Urothelium cell line (cell line): ENCODE measurements around the gene PMS2.
A peak's percentile ranks its signal among the peaks of the same experiment; 100 is the strongest.
"Not testable (repeated sequence)": the region's sequence is repeated elsewhere in the genome, so short reads cannot be mapped to it uniquely, and the experiment has no call there.

Experiments used
- DNase-seq: peaks from one replicate; pipeline ENCODE4 v3.0.0; 2011; ENCODE audit warnings: low spot score, mixed read lengths
- FAIRE-seq: peaks from 2 replicates; lab custom pipeline; 2011; peaks lifted over from hg19 to GRCh38; lab: Jason Lieb, UNC

Gene PMS2, protein sequence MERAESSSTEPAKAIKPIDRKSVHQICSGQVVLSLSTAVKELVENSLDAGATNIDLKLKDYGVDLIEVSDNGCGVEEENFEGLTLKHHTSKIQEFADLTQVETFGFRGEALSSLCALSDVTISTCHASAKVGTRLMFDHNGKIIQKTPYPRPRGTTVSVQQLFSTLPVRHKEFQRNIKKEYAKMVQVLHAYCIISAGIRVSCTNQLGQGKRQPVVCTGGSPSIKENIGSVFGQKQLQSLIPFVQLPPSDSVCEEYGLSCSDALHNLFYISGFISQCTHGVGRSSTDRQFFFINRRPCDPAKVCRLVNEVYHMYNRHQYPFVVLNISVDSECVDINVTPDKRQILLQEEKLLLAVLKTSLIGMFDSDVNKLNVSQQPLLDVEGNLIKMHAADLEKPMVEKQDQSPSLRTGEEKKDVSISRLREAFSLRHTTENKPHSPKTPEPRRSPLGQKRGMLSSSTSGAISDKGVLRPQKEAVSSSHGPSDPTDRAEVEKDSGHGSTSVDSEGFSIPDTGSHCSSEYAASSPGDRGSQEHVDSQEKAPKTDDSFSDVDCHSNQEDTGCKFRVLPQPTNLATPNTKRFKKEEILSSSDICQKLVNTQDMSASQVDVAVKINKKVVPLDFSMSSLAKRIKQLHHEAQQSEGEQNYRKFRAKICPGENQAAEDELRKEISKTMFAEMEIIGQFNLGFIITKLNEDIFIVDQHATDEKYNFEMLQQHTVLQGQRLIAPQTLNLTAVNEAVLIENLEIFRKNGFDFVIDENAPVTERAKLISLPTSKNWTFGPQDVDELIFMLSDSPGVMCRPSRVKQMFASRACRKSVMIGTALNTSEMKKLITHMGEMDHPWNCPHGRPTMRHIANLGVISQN

DNA sequence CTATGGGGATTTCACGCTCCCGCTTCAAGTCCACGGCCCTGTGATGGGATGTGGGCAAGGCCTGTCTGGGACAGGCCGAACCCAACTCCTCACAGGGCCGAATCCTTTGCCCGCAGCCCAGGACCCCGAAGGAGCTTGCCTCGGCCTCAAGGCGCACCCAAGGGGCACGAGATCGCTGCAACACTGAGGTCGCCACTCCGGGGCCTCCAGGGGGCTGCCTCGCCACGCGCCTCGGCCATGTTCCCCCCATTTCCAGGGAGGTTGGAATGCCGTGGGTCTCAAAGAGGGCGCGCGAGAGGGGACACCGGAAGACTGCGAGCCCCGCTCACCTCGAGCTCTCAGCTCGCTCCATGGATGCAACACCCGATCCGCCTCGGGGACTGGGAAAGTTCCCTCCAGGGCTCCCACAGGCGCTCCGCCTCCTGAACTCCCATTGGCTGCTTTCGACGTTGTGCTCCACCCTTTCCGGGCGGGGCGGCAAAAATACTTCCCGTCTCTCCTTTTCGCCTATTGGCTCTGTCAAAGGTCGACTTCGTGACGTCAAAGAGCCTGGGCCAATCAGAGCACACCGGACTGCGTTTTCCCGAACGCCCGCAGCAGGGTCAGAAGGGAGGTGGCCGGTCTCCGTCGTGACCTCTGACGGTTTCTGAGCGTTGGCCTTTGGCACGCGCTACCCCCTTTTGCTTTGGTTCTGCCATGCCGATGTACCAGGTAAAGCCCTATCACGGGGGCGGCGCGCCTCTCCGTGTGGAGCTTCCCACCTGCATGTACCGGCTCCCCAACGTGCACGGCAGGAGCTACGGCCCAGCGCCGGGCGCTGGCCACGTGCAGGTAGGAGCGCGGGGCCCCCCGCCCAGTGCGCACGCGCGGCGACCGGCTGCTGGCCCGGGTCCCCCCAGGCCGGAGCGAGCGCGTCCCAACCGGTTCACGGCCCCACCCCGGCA, at the start of gene PMS2, which contains the start of gene AIMP2:
Gene PMS2, minus strand, starts transcription at position 382 of the 944 bp plus-strand sequence. Its CDS starts 30 bp downstream, at position 352.
Gene AIMP2, plus strand, starts transcription at position 605 of the 944 bp plus-strand sequence. Its CDS starts 92 bp downstream, at position 697.
- FAIRE-seq: peak; percentile 50
- DNase-seq: peak; percentile 100

DNA sequence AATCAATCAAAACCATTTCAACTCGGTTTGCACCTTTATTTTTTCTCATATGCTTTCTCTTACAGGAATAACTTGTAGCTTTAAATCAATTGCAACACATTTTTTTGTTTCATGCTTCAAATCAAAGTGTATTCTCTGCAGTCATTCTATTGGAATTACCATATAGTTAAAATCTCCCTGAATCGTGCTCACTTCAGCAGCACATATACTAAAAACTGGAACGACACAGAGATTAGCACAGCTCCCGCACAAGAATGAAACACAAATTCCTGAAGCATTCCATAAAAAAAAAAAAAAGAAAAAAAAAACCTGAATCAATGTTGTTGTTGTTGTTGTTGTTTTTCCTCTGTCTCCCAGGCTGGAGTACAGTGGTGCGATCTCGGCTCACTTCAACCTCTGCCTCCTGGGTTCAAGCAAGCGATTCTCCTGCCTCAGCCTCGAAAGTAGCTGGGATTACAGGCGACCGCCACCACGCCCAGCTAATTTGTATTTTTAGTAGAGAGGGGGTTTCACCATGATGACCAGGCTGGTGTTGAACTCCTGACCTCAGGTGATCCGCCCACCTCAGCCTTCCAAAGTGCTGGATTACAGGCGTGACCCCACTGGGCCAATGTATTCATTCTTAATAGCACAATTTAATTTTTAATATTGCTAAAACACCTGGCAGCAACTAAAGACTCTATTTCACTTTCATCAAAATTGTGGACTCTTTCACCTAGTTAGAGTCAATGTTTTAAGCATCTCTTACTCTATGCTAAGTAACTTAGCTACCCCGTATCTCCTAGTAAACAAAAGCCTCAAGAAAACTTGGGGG, 48.7 kb upstream of the PMS2 start:
- no peak for DNase-seq
- no peak for FAIRE-seq

GRCh38 chr7:6056616-6057015, 47.8 kb upstream of the PMS2 start:
- DNase-seq (no peak), FAIRE-seq (no peak)

GRCh38 chr7:6051185-6051584, 42.3 kb upstream of the PMS2 start:
- not testable (repeated sequence) for FAIRE-seq

DNA sequence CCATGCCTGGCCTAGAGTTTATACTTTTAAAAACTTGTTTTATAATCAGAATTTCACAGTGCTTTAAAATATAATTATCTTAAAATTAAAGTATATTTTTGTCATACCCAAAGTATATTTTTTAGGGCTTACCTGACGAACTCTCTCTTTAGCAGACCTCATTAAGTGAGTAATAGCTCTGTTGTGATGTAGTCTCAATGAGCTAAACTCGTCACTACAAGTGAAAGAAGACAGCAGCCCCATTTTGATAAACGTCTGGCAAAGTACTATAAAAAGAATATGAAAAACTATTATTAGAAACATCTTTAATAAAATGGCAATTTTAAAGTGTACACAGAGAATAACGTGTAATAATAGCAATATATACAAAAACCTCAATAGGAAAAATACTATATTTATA, 40.9 kb upstream of the PMS2 start:
- FAIRE-seq: no peak
- DNase-seq: no peak

More at GRCh38 chr7:6051185-6051584, 42.3 kb upstream of the PMS2 start:
- not testable (repeated sequence) for DNase-seq

DNA sequence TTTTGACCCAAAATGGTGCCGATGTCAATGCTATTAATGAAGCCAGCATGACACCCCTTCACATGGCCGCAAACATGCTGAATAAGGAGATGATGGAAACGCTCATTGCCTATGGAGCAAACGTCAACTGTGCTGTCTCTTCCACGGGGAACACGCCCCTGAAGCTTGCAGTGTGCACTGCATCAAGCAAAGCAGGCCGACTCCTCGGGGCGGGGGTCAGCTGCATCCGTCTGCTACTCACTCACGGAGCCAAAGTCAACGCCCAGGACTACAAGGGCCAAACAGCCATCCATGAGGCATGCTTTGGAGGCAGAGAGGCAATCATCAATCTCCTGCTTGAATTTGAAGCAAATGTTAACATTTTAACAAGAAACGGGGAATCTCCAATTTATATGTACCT, 26.8 kb upstream of the PMS2 start:
- FAIRE-seq: no peak

GRCh38 chr7:6035165-6035564, 26.3 kb upstream of the PMS2 start:
- DNase-seq (no peak), FAIRE-seq (peak; percentile 96)

More for the DNA sequence above, 26.8 kb upstream of the PMS2 start:
- DNase-seq: no peak

- FAIRE-seq: no peak
- DNase-seq: no peak
These were observed 23.8 kb upstream of the PMS2 start for GRCh38 chr7:6032641-6033040.

DNA sequence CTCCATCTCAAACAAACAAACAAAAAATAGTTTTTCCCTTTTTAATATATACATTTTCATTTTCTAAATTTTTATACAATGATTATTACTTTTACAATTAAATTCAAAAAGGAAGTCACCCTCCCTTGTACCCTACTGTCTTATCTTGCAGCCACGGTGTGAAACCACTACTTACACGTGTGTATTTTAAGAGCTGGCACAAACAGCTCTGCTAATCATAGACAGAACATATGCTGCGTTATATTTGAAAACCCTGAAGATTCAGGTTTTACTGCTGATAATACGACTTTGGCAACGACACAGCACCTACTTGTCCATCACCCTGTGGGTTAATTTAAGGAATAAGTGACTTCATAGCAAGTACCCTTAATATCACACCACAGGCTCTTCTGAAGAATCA, 23.3 kb upstream of the PMS2 start:
- FAIRE-seq (no peak), DNase-seq (no peak)

DNA sequence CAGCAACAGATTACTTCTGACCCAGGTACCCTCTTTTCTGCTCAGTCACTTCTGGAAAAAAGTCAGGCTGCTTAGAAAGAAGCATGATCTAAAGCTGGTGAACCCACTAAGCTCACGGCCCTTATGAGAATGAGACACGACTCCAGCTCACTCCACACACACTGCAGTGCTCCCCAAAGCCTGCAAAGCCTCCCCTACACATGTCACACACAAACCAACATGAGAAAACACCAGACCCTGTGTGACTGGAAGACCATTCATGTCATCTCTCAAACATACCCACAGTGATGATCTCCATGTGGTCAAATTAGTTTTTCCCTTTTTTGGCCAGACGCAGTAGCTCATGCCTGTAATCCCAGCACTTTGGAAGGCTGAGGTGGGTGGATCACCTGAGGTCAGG, 22.7 kb upstream of the PMS2 start:
- DNase-seq (no peak), FAIRE-seq (peak; percentile 67)

DNA sequence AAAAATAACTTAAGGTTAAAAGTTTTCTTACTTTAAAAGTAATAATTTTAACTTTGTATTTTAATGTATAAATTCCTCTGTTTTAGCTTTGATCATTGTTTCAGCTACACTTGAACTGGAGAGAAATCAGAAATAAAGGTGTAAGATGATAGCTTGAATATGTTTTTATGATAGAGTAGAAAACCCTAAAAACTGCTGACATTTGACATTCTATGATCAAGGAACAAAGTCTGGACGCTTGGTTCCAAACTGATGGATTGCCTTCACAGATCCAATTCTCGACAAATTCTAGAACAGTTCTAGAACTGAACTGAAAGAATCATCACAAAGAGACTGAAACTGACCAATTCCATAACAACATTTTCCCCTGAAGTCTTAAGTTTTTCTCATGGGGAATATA, 22.1 kb upstream of the PMS2 start, which contains the start of gene ANKRD61:
Gene ANKRD61, plus strand, starts transcription at position 389 of the 400 bp plus-strand sequence. Its CDS starts 0 bp downstream, at position 389.
- DNase-seq: no peak
- no peak for FAIRE-seq

DNA sequence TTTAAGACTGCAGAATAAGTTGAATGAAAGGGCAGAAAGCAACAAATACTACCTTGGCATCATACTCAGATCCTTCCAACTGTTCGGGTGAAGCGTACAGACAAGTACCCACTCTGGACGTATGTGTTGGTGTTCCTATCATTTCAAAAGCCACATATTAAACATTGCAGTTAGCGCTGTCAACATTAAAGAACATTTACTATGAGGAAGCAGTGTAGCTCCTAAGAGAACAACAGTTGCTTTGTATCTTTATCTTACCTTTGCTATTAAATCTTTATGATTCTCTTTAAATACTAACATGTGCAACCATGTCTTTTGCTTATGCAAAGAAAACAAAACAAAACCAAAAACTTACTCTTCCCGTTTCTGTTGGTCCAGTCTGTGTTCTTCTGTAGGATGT, 19.7 kb upstream of the PMS2 start:
- DNase-seq (no peak), FAIRE-seq (no peak)

DNA sequence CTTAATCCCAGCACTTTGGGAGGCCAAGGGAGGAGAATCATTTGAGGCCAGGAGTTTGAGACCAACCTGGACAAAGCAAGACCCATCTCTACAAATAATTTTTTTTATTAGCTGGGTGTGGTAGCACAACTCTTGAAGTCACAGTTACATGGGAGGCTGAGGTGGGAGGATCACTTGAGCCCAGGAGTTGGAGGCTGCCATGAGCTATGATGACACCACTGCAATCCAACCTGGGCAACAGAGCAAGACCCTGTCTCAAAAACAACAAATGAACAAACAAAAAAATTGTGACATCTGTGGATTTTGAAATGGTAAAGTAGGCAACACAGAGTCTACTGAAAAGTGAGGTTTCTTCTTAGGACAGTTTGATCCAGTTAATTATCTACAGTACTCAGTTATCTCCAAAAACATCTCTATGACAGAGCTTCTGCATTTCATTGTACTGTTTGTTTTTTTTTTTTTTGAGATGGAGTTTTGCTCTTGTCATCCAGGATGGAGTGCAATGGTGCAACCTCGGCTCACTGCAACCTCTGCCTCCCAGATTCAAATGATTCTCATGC, 19.0 kb upstream of the PMS2 start:
- FAIRE-seq (no peak), DNase-seq (no peak)

DNA sequence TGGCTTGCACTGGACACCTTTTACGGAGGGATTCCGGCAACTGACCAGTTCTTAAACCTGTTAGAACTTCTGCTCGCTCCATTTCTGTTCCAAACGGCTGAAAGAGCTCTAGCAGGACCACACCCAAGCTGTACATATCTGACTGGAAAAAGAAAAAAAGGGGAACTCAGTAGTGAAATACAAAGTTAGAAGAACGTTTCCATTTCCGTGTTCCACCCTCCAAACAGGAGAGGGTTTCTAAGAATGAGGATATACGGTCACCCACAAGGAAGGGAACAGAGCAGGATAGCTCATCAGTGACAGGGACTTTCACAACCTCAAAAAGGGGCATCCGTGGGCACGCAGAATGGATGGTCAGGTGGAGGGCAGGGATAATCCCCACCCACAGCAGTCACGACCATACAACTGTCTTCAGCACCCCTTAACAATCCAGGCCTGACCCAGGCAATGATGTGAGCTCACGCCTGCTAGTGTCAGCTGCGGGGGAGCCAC, 18.0 kb upstream of the PMS2 start:
- FAIRE-seq: no peak
- DNase-seq: no peak

DNA sequence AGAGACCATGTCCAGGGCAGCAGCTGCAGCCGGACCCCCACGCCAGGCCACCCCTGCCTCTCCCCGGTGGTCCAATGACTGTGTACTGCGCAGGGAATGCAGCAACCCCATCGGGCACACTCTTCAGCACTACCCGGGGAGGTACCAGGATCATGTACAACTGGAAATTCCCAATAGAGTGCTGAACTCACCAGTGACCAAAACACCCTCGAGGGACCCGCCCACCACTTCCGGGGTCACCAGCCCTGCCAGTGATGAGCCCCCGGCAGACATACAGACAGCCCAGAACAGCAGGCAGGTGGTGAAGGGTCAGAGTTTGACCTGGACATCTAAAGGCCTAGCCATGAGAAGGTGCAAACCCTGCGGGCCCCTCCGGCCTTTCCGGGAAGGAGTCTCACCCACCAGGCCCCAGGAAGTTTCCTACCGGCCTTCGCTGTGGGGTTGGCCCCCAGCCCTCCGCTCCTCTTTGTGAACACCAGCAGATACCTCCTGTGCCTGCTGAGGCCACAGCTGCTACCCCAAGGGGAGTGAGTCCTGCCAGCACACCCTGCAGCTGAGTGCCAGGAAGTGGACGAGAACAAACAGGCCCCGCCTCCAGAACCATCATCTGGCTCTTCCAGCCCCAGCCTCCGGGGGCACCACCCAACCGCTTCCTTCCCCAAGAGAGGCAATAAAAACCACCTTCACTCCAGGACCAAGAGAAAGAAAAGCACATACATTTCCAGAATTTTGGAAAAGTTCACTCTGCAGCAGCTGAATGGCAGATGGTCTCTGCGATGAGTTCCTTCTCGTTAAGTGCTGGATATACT, 17.4 kb upstream of the PMS2 start:
- DNase-seq (peak; percentile 78), FAIRE-seq (peak; percentile 66)

DNA sequence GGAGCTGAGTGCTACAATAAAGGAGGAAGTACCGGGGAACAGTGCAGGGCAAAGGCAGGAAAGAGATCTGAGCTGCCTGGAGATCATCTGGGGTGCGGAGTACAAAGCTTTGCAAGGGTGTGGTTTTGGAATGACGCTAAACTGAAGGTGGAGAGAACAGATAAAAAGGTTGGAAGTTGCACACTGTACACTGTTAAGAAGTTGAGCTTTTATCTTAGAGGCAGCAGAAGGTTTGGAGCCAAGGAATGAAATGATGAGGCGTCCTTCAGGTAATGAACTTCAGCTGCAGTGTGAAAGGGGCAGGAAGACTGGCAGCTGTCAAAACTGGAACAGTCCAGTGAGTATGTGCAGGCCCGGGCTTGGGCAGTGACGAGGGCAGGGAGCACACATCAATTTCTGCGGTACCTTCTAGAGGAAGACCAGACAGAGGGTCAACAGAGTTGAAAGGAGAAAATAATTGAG, 15.2 kb upstream of the PMS2 start:
- no peak for DNase-seq
- no peak for FAIRE-seq

- FAIRE-seq (peak; percentile 44), DNase-seq (no peak)
These were observed 13.9 kb upstream of the PMS2 start for GRCh38 chr7:6022707-6023106.
